HG03442 (cell line): Measurements from ENCODE around the gene BICRAL.
A peak's percentile ranks its signal among the peaks of the same experiment; 100 is the strongest.
"Not testable (repeated sequence)": the region's sequence is repeated elsewhere in the genome, so short reads cannot be mapped to it uniquely, and the experiment has no call there.

Experiments
- ATAC-seq: cut with Tn5 transposase; IDR thresholded peaks from one replicate; pipeline ENCODE4 v1.9.1; 2021; ENCODE audit warnings: mild to moderate bottlenecking, moderate library complexity; ENCODE audit not compliant: unreplicated experiment

BICRAL gene, protein sequence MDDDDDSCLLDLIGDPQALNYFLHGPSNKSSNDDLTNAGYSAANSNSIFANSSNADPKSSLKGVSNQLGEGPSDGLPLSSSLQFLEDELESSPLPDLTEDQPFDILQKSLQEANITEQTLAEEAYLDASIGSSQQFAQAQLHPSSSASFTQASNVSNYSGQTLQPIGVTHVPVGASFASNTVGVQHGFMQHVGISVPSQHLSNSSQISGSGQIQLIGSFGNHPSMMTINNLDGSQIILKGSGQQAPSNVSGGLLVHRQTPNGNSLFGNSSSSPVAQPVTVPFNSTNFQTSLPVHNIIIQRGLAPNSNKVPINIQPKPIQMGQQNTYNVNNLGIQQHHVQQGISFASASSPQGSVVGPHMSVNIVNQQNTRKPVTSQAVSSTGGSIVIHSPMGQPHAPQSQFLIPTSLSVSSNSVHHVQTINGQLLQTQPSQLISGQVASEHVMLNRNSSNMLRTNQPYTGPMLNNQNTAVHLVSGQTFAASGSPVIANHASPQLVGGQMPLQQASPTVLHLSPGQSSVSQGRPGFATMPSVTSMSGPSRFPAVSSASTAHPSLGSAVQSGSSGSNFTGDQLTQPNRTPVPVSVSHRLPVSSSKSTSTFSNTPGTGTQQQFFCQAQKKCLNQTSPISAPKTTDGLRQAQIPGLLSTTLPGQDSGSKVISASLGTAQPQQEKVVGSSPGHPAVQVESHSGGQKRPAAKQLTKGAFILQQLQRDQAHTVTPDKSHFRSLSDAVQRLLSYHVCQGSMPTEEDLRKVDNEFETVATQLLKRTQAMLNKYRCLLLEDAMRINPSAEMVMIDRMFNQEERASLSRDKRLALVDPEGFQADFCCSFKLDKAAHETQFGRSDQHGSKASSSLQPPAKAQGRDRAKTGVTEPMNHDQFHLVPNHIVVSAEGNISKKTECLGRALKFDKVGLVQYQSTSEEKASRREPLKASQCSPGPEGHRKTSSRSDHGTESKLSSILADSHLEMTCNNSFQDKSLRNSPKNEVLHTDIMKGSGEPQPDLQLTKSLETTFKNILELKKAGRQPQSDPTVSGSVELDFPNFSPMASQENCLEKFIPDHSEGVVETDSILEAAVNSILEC

DNA sequence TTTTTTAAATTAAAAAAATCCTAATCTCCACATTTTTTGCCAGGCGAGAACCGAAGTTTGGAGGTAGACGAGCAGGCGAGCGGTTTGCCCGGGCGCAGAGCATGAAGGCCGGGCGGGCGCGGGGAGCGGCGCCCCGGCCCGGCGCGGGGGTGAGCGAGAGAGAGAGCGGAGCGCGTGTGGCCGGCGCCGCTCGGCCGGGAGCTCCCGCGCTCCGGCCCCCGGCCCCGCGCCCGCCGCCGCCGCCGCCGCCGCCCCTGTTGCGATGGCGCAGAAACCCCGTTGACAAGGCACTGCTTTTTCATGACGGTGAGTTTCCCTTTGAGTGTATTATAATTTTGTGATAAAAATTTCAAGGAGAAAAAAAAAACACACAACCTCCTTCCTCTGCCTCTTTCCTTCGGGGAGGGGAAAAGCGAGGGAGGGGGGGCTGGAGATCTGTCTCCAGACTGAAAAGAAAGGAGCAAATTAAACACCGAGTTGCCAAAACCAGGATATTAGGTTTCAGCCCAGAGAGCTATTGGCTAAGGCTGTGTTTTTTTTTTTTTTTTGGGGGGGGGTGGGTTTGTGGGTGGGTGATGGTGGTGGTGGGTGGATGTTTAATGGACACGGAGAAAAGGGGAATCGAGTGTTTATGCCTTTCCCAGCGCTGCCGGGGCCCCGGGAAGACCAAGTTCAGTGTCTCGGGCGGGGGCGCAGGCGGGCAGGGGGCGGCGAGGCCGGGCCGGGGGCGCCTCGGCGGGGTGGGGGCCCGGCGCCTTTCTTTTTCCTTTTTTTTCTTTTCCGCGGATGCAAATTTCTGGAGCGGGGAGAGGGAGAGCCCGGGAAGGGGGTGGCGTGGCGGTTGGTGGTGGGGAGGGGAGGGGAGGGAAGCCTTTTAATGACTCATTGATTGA, at the start of gene BICRAL:
BICRAL (plus strand) TSS at position 257 of the 893 bp plus-strand sequence. CDS start 39,971 bp downstream, outside the sequence.
- peak; percentile 6 for ATAC-seq

DNA sequence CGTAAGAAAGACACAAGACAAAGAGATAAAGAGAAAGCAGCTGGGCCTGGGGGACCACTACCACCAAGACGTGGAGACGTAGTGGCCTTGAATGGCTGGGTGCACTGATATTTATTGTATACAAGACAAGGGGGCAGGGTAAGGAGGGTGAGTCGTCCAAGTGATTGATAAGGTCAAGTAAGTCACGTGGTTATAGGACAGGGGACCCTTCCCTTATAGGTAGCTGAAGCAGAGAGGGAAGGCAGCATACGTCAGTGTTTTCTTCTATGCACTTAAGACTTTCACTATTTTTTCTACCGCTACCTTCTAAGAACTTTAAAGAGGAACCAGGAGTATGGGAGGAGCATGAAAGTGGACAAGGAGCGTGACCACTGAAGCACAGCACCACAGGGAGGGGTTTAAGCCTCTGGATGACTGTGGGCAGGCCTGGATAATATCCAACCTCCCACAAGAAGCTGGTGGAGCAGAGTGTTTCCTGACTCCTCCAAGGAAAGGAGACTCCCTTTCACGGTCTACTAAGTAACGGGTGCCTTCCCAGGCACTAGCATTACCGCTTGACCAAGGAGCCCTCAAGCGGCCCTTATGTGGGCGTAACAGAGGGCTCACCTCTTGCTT, 47.9 kb upstream of the BICRAL start:
- ATAC-seq, result not testable (repeated sequence)

DNA sequence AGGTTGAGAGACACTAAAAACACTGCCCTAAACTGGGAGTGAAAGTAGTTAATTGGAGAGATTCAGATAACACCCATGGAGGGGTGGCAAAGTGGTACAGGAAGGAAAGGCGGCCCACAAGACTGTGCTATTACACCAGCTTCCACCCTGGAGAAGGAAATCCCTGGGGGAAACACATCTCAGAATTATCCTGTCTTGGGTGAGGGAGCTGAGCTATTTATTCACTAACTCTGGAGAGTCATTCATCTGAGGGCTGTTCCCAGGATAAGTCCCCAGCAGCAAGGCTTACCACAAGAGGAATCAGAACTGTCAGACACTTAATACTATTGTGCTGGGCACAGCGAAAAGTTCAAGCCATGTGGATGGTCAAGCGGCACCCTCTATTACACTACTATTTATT, 45.9 kb upstream of the BICRAL start:
- ATAC-seq, result no peak

DNA sequence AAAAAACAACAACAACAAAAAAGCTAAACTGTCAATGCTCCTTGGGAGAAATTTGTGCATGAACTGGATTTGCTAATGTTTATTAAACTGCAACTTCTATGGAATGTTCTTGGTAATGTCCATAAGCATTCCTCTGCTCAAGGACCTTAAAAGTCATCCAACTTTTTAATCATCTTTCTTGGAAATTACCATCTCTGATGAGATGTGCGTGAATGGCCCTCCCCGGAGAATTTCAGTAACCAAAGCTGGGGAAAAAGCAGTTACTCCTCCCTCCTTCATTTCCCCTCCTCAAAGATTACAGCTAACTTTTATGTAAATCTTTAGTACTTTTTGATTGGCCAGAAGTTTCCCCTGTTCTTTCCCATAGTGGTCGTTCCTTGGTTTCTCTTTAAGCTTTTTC, 41.1 kb upstream of the BICRAL start:
- ATAC-seq, result no peak

DNA sequence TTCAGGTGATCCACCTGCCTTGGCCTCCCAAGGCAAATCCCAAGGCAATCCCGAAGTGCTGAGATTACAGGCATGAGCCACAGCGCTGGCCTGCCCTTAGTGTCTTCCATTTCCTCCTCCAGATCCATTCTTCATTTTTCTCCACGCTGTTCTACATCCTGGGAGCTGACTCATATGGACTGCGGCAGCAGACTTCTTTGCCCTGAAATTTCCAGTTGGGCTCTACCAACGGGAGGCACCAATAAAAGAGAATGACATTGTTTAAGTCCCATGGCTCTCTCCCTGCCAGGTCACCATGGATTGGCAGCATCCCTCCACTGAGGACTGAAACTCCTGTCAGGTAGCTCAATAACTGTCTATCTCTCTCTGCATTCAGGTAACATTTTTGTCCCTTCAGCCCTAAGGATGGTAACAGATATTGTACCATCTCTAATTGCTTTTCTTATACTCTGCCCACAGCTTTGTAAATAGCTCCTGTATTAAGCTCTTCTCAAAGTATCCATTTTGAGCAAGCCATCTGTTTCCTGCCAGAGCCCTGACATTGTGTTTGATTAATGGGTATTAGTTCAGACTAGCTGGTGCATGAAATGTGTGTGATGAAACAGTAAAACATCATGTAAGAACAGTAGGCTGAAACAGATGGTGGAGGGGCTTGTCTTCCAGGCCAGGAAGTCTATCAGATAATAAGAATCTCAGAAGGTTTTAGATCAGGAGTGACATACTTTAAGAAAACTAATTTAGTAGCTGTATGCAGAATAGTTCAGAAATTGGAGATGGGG, 39.5 kb upstream of the BICRAL start:
- ATAC-seq, result no peak

DNA sequence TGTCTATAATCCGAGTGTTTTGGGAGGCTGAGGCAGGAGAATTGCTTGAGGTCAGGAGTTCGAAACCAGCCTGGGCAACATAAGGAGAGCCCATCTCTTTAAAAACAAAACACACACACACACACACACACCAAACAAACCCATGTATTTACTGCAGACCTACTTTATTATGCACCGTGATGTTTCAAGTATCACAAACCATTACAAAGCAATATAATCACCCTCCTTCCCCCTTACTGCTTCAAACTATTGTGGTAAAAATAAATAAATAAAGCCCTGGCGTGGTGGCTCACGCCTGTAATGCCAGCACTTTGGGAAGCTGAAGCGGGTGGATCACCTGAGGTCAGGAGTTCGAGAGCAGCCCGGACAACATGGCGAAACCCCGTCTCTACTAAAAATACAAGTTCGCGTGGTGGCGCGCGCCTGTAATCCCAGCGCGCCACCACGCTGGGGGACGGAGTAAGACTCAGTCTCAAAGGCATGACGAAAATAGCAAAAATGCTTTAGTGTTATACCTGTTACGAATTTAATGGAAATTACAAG, 37.4 kb upstream of the BICRAL start:
- ATAC-seq, result no peak

DNA sequence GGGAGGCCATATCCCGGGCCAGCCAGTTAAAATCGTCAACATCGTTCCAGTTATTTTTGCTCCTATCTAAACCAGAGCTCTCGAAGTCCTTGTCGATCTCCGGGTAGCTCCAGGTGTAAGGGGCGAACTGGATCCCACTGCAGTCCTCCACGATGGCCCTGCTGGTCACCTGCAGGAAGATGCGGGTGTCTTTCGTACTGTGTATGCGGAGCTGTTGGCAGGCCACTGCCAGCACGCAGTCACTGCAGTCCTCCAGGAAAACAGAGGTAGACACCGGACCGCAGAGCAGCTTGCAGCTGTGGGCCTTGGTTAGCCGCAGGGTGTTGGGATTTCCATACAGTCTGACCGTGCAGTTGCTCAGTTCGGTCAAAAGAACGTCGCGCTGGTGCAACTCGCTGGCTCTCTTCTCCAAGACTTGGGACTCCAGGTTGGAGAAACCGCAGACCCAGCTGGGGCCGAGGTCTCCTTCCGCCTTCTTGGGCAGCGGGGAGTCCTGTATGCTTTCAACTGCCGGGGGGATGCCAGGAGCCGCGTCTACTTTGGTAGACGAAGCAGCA, 36.7 kb upstream of the BICRAL start:
- no peak for ATAC-seq

DNA sequence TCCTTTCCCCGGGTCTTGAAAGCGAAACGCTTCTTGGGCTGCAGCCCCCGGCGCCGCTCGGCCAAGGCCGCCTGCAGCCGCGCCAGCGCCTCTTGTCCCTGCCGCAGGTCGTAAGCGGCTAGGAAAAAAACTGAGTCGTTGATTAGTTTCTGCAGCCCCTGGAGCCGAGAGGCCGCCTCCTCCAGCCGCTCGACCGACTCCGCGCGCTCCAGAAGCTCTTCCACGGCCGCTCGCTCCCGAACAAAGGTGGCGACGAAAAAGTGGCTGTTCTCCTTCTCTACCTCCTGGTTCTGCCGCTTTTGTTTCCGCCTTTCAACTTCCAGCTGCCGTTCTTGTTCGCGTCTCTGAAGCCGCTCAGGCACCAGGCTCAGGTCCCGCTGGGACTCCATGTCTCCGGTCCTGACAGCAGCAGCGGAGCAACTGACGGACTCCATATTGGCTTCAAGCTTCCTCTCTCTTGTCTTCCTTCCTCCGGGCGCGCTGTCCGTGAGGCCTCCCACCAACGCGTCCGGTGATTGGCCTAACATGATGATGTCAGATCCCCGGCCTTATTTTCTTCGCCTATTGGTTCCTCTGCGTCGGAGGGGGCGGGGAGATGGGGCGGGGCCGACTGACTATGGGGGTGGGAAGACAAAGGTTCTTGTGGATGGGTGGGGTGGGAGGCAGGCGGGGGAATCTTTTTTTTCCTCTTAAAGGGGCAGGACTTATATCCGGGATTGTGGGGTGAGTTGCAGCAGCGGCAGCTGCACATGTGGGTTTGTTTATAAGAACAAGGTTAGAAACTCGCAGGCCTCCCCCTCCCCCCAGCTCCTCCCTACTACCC, 36.0 kb upstream of the BICRAL start, which contains the start of gene TBCC:
TBCC (minus strand) TSS at position 464 of the 823 bp plus-strand sequence; CDS start at position 434, 30 bp downstream.
- ATAC-seq, result peak; percentile 78

DNA sequence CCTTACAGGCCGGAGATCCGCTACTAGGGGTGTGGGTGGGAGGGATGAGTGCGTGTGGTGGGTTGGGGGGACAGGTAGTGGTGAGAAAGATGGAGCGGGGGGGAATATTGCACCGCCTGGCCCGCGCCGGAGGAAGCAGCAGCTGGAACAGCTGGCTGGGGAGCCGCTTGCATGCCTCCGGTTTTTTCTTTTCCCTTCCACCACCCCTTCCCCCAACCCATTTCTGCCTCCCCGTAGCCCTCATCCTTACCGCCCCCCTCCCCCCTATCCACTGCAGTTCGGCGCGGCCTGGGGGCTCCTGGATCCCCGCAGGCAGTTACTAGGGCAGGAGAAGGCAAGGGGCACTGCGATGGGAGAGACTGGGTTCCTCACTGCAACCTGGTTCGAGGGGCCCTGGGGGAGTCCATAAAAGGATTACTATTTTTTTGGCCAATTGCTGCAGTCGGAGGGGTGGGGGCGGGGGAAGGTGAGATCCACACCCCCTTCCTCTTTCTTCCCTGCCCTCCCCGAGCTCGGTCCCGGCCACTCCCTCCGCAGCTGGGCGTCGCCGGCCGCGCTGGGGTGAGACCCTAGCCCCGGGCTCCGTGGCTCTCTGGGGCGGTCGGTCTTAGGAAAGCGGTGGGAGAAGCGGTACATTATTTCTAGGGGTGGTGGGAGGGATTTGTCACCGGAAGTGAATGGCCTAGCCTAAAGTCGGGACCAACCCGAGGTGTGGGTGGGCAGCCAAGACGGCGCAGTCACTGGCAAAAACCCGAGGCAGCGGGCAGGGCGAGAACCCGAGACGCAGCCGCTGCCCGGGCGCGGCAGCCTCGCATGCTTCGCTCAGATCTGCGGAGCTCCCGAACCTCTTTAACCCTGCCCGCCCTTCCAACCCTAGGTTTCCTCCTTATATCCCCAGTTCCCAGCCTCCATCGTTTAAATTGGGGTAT, 35.1 kb upstream of the BICRAL start:
- ATAC-seq, result peak; percentile 47

DNA sequence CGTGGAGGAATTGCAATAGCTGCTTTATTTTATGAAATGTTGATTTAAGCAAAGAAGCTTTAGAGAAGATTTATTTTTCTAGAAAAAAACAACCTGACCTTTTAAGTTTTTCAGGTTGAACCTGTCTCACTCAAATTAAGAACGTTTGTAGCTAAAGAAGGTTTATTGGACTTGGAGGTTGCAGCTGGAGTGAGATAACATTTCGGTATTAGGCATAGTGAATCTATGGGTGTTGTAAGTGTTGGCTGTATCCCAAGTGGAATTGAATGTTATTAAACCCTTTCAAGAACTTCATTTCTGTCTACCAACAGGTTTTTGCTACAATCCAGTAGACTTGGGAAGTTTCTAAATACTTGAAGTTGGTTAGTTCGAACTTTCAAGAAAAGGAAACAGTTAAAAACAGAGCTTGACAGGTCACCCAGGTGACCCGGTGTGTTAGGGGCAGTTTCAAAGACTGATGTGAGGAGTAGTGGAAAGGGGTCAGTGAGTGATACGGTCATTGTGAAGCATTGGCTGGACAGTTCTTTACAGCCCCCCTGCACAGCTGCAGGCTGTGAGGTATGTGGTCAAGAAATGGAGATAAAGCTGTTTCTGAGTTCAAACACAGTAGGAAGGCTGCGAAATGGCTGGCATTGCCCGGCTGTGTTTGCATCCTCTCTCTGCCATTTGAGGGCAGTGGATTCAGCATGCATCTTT, 33.5 kb upstream of the BICRAL start:
- ATAC-seq, result no peak

DNA sequence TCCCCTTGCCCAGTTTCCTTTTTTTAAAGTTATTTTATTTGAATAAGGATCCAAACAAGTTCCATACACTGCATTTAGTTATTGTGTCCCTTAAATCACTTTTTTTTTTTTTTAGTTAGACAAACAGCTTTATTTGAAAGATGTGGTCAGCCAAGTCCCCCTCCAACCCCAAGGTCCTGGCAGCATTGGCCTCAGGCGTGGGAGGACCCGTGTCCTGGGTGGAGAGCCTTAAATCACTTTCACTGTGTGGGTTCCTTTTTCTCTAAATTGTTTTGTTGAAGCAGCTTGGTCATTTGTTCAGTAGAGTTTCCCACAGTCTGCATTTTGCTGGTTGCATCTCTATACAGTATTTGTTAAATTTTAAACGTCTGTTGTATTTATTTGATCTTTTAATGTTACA, 30.8 kb upstream of the BICRAL start:
- ATAC-seq, result no peak

DNA sequence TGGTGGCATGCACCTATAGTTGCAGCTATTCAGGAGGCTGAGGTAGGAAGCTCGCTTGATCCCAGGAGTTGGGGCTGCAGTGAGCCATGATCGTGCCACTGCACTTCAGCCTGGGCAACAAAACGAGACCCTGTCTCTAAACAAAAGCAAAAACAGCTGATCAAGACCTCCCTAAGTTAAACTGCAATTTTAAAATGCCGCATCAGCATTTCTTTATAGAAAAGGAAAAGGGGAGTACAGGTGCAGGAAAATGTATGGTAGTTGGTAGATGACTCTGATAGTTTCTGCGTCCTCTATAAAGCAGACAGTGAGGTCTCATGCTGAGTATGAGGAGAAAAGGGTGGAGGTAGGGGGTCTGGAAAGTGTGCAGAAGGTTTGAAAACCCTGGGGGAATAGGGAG, 27.1 kb upstream of the BICRAL start:
- no peak for ATAC-seq

DNA sequence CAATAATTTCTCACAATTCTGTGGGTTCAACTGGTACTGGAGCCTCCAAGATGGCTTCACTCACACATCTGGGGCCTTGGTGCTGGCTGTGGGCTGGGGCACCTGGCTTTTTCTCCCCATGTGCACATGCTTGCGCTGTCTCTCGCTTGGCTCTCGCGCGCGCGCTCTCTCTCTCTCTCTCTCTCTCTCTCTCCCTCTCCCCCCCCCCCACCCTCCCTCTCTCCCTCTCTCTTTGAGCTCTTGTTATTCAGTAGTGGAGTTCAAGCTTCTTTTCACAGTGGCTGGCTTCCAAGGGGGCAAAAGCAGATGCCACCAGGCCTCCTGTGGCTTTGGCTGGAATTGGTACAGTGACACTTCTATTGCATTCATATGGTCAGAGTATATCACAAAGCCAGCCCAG, 25.1 kb upstream of the BICRAL start:
- ATAC-seq, result no peak

DNA sequence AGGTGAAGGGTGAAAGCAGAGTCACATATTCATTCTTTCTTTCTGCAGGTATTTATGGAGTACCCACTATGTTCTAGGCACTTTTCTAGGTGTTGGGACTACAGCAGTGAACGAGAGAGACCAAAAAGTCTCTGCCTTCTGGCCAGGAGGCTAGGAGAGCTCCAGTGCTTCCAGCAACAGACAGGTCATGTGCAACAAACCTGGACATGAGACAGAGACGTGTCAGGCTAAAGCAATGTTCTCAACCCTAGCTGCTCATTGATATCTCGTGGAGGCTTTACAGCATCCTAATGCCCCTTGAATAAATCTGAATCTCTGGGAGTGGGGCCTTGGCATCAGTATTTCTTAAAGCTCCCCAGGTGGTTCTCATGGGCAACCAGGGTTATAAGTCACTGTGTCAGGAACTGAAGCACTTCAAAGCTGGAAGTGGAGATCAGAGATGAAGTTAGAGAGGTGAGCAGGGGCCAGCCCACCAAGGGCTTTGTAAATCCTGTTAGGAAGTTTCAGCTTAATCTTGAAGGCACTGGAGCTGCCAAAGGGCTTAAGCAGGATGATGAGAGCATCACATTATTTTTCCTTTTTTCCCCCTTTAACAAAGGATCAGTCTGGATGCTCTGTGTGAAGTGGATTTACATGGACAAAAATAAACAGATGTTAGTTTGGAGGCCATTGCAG, 23.0 kb upstream of the BICRAL start:
- ATAC-seq, result no peak

DNA sequence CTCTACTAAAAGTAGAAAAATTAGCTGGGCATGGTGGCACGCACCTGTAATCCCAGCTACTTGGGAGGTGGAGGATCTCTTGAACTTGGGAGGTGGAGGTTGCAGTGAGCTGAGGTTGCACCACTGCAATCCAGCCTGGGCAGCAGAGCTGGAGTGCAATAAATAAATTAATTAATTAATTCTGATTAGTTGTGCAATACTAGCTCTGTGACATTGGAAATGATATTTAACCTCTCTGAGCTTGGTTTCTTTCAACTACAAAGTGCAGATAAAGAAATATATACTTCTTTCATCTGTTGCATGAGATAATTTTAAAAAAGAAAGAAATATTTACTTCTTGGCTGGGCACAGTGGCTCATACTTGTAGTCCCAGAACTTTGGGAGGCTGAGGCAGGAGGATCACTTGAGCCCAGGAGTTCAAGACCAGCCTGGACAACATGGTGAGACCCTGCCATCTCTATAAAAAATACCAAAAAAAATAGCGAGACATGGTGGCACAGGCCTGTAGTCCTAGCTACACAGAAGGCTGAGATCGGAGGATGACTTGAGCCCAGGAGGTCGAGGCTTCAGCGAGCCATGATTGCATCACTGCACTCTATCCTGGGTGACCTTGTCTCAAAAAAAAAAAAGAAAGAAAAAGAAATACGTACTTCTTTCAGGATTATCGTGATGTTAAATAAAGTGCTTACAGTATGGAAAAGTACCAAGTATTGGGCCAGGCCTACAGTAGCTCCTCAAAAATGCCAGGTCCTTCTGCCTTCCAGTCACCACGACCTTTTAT, 20.4 kb upstream of the BICRAL start:
- ATAC-seq, result no peak
